Stimulated activated CD4-positive, alpha-beta T cell treated with anti-CD3 and anti-CD28 coated beads, Interleukin-12 subunit alpha, Interleukin-12 subunit beta, amount 100 ng/mL, for 4 hours (primary cell): ENCODE data around the gene BMP8B.

ENCODE experiments used
- DNase-seq: peaks from one replicate; pipeline ENCODE4 v3.0.0-alpha.2; 2020

BMP8B gene

DNA sequence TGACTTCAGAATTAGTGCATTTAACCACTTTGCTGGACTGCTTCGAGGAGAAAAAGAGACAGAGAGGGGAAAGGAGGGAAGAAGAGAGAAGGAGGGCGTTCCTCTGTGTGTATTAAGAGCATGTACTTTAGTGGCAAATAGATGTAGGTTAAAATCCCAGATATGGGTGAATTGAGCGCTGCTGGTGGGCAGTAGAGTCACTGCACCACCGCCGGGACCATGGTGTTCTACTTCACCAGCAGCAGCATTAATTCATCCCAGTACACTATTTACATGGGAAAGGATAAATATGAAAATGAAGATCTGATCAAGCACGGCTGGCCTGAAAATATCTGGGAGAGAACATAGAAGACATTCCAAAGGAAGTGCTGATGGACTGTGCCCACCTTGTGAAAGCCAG is 70.9 kb downstream of the BMP8B start:
- DNase-seq, result no peak

DNA sequence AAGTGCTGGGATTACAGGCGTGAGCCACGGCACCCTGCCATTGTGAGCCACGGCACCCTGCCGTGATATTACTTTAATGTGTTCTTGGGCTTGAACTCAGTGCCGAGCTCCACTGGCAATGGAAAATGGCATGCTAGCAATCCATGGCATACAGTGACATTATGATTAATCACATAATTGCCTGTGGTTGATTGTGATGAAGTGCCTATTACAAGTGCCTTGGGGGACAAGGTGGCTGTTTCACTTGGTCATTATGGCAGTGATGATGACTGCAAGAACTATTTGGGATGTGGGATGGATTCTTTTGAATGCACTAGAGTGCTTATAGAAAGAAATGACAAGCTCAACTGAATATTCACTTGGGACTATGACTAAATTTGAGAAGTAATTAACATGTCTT is 75.1 kb downstream of the BMP8B start:
- DNase-seq, result no peak

DNA sequence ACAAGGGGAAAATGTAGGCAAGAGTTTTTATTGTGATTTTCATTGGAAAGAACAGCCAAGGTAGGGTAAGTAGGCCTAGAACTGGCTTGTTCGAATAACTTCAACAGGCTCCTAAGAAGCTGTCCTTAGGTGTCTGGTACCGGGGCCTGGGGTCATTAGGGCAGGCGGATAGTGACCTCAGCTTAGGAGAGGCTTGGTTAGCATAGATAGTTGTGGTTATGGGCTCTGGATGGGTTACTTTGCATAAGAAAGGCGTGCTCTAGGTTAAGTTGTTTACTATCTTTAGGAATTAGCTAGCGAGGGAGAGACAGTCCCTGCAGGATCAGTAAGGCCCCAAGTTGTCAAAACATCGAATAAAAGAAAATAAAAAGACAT is 76.7 kb downstream of the BMP8B start:
- DNase-seq, result no peak

GRCh38 chr1:39711104-39711965 is 77.3 kb downstream of the BMP8B start:
- no peak for DNase-seq

- DNase-seq, result no peak
These were observed 81.2 kb downstream of the BMP8B start for GRCh38 chr1:39707506-39707905.
